HG02623 (cell line): Measurements from ENCODE around the gene FLRT3.

Source experiments
- ATAC-seq: cut with Tn5 transposase; IDR thresholded peaks from one replicate; pipeline ENCODE4 v1.9.1; 2021; ENCODE audit warnings: moderate library complexity; ENCODE audit not compliant: unreplicated experiment

FLRT3 gene

DNA sequence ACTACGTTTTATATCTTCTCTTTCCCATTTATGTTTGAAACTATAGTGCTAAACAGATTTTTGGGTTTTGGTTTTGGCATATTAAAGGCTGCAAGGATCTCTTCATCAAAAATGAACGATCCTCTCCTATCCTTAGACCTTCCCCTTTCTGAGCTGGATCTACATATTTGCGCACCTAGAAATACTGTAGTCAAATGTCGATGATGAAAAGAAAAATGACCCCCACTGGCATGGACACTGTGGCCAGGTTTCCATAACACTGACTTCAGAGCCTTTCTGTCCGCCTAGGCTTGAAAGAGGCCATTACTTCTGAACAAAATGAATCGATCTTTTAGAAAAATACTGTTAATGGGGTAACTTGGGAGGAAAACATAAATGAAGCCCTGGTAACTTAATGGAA is 5.8 kb downstream of the FLRT3 start:
- no peak for ATAC-seq

DNA sequence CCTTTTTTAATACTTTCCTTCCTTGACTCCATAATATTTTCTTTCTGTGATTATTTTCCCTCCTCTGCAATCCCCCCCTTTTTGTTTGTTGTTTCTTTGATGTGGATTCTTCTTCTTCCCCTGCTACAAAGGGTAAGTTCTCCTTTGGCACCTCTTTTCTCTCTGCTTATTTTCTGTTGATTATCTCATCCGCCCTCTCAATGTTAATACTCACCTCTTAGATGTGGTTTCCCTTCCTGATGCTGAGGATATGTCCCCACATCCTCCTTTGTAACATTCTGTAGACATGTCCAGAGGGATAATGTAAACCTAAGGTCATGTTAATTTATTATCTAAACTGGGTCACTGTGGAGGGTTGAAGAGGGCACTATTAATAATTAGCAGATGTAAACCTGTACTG is 17.7 kb downstream of the FLRT3 start:
- ATAC-seq: no peak

DNA sequence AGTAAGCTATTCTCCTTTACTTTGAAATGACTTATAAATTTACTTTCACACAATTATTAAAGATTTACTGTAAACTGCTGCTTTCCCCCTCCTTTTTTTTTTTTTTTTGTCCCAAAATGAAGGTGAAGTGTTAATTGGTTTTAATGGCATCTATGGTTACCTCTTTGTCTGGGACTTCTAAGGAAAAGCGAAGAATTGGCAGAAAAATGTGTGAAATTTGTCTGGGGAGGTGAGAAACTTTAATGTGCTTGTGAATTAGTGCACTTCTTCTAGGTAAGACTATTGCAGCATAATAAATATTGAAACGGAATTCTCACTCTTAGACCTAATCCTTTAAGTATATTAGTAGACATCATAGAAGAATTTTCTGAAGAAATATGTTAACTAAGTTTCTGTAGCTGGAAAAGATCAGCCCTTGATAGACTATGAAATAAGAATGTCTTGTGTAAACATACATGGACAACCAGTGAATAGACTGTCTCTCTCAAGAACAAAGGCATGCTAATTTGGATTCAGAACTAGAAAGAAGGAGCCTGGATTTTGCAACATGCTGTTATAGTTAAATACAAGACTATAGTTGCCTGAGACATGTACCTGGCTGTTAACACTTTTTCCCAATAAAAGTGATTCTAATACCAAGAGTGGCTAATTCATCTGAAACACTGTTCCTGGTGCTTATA is 23.9 kb downstream of the FLRT3 start:
- no peak for ATAC-seq

DNA sequence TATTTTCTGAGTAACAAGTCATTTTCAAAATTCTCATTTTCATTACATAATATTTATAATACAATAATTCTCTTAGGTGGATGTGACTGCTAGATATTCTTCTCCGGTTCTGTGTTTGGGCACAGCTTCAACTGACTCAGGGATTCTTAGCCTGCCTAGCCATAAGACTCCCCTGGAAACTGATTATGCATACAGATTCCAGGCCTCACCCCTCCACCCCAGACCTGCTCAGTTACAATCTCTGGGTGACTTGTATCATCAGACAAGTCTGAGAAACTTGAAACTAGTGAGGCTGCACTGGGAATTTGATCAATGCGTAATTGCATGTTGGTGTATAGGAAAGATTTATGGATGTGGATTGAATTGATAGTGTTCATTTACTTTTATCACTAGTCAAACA is 25.4 kb downstream of the FLRT3 start:
- ATAC-seq: no peak

DNA sequence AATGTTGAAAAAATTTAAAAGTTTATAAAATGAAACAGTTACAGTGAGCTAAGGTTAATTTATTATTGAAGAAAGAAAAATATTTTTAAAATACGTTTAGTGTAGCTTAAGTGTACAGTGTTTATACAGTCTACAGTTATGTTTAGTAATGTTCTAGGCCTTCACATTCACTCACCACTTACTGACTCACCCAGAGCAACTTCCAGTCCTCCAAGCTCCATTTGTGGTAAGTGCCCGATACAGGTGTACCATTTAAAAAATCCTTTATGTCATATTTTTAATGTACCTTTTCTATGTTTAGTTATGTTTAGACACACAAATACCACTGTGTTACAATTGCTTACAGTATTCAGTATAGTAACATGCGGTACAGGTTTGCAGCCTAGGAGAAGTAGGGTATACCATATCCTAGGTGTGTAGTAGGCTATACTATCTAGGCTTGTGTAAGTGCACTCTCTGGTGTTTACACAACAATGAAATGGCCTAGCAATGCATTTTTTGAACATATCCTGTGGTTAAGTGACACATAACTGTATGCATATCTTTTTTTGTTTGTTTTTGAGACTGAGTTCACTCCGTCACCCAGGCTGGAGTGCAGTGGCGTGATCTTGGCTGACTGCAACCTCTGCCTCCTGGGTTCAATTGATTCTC is 26.3 kb downstream of the FLRT3 start:
- no peak for ATAC-seq

DNA sequence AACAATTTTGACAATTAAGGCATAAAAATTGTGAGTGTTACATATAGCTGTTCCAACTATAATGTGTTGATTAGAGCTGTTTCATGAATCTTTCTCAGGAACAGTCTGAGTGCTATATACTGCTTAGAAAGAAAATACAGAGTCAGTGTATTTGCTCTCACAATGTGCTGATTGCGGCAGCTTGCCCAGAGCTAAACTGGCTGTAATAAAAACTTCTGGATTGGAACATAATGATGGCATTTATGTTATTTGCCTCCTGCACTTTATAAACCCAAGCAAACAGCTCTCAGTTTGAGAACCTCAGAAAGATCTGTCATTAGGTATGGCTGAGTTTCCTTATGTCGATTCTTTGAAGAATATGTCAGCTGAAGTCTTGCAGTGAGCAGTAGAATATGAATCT is 29.5 kb downstream of the FLRT3 start:
- ATAC-seq: no peak

DNA sequence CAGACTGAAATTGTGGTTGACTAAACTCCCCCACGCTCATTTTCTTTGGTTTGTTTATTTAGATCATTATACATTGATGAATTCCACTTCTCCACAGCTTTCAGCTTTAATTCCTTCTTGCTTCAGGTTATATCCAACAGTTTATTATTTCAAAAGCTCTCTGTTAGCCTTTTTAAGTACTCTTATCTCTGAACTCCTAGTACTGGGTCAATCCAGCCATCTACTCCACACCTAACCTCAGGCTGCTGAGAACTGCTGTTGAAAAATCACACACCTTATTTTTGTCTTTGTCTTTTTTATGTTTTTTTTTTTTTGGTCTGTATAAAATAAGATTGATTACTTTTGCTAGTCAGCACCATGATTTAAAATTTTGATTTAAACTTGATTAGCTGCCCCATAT is 32.9 kb downstream of the FLRT3 start:
- no peak for ATAC-seq

DNA sequence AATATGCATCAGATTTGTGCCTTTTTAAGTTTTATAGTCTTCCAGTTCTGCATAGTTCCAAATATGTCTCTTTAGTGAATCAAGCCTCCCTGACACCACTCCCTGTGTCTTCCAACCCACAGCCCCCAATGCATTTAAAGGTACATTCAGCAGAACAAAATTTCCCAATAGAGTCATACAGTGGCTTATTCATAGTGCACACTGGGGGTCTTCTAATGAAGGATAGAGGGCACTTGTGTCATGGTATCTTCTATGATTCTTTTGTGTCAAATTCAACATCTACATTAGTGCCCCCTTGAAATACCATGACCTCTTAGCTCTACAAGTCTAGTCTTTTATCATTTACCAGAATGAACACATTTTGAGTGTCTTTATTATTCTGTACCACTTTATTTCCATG is 33.8 kb downstream of the FLRT3 start:
- ATAC-seq: no peak

DNA sequence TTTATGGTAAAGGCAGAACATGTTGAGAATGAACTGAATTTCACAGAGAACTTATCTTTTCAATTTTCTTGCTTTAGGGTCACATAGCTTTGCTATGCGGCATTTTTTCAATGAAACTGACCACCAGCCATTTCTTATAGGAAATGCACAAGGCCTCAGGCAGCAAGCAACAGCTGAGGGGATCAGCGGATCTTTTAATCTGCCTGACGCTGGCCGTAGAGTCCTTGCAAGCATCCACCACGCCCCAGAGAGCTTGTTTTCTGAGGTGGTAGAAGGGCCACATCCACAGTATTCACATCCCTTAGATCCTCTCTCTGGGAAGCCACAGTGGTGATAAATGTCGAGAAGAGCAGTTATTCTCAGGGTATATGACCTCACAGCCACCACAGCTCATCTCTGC is 34.3 kb downstream of the FLRT3 start:
- ATAC-seq: no peak

DNA sequence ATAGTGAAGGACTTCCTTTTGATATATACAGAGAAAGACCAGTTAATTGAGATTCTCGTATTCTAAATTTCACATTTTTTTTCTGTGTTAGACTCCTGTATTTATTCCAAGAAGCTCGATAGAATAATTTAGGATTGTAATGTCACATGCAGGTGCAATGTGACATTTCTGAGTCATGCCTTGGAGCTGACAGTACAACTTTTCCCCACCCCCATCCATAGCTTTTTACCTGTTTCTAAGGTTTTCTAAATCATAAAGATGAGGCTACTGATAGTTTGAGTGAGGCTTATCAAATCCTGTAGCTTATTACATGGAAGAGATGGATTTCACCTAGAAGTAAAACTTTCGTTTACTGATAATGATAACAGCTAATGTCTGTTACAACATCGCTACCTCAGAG is 37.6 kb downstream of the FLRT3 start:
- no peak for ATAC-seq

DNA sequence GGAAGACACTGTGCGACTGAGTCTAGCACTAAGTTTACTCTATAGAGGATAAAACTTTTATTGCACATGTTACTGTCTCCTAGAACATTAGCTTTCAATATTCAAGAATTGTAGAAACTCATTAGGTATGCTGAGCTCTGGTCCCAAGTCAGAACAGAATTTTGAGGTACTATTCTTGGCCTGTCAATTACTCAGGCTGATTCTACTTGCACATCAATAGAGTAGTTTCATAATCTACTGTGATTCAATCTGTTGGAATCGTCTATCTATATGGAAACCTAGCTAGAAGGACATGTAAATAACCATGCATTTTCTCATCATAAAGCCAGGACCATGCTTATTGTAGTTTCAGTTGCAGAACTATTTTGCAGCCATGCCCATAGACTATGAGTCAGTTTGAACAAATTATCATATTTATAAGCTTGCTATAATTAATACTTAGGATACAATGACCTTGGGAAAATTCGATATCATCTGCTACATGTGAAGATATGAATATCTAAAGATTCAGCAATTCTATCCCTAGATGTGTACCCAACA is 41.6 kb downstream of the FLRT3 start:
- no peak for ATAC-seq

DNA sequence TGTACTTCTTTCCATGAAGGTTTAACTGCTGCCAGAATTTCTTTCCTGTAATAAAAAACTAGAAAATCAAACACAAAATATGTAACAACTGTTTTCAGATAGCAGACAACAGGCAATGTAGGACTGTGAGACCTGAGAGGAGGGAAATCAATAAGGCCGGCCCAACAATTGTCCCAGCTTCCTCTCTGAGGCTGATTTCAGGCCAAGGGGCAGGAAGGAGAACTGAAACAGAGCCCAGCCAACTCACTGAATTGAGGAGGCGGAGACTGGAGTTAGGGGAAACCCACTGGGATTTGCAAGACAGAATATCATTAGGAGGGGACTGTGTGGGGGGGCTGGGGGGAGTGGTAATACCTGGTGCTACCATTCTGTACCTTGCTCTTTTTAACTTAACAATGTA is 42.2 kb downstream of the FLRT3 start:
- no peak for ATAC-seq

DNA sequence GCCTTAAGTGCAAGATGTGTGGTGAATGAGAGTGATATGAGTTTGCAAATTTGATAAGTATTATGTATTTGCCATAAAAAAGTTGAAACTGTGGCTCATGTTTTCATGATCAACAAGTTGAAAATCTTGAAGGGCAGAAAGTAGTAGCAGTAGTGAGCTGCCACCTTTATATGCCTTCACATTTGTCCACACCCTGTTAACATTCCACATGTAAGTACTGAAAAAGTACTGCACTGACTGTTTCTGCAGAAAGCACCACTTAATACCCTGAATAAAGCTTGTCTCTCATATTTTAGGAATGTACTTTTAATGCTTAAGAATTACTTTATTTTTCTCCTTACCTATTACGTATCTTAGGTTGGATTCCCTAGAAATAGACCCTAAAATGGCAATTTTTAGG is 45.9 kb downstream of the FLRT3 start:
- no peak for ATAC-seq

DNA sequence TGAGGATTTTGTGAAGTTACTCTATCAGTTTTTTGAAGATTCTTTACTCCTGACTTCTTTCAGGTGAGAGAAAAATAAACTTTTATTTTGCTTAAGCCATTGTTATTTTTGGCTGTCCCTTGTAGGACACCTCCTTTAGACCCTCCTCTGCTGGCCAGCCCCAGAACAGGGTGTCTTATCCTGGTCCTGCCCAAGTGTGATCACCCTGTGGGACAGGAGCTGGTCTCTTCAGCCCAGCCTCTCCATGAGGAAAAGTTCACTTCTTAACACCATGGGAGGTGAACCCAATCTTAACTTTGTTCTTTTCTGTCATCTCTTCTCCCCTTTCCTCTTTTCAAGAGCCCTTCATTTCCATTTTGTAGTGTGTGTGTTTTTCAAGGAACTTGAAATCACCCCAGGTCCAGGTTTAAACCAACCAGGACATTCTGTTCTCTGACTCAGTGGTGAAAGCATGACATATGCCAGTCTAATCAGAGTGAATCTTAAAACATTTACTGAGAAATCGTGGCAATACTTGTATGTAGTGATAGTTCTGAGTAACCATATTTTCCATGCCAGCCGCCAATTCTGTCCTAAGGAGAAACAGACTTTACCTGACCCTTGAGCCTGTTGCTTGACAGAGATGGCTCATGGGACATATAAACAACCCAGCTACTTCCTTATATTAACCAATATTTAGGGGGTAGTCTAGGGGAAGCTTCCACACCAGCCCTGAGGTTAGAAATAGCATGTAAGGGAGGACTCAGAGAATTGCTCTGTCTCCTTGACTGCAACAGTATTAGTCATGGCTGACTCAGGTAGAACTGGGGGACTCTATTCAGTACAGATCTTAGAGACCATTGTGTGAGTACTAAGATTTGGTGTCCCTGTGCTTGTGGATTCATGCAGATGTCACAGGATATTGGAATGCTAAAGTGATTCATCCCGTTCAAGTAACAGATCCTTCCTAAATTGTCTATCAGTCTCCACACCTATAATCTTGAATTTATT is 48.8 kb downstream of the FLRT3 start:
- no peak for ATAC-seq

DNA sequence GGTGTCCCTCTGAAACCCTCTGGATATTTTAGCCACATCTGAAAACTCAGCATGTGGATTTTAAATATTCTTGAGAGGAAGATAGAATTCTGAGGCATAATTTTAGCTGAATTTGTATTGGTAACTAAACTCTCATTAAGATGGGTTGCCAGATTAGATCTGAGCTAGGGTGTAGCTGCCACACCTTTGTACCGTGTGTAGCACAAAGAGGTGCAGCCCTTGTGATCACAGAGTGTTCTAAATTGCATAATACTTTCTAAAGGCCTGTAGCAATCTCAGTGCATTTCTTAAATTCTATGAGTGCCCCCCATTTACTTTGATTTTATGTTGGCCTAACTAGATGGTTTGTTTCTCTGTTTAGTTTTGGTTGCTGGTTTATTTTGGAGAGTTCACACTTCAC is 53.0 kb downstream of the FLRT3 start:
- no peak for ATAC-seq

DNA sequence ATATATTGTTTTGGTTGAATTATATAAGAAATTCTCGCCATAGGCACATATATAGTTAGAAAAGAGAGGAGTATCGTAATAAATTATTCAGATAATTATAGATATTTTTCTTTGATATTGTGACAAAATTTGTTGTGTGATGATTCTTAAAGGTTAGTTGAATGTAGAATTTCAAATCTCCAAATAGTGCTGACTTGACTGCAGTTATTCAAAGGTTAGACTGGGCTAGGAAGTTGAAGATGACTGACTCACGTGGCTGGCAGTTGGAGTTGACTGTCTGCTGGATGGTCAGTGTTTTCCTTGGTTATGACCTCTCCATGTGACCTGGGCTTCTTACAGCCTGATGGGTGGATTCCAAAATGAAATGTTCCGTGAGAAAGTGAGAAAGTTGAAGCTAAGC is 55.3 kb downstream of the FLRT3 start:
- no peak for ATAC-seq
